Stimulated activated naive B cell treated with anti-CD40 and anti-IgM and Interleukin-4, amounts not matched to agents 10 μg/mL and 1 μg/mL and 100 μg/mL, for 72 hours (primary cell): Measurements from ENCODE around the gene RARB.

Source experiments
- ATAC-seq, 2 donors: fragments of 150-1000 bp; cut with Tn5 transposase; replicated peaks; 2 replicates each; pipeline ENCODE4 v1.10.0; 2021; ENCODE audit warnings: moderate library complexity in 1 of 2
- DNase-seq: peaks from one replicate; pipeline ENCODE4 v3.0.0; 2021
- H3K27ac Mint-ChIP-seq: one replicate; pipeline ENCODE4 v1.8.0; 2022; ENCODE audit warnings: mild to moderate bottlenecking, mixed read lengths
- H3K27me3 Mint-ChIP-seq, 2 donors: one replicate each; pipeline ENCODE4 v1.8.0; 2022; ENCODE audit warnings: mixed read lengths in 2 of 2
- H3K36me3 Mint-ChIP-seq, 2 donors: one replicate each; pipeline ENCODE4 v1.8.0; 2022; ENCODE audit warnings: mixed read lengths in 2 of 2, mild to moderate bottlenecking in 1 of 2
- H3K4me1 Mint-ChIP-seq, 2 donors: one replicate each; pipeline ENCODE4 v1.8.0; 2022; ENCODE audit warnings: mixed read lengths in 2 of 2, mild to moderate bottlenecking in 1 of 2
- H3K4me3 Mint-ChIP-seq, 2 donors: one replicate each; pipeline ENCODE4 v1.8.0; 2022; ENCODE audit warnings: mild to moderate bottlenecking in 2 of 2, mixed read lengths in 2 of 2, moderate library complexity in 1 of 2
- H3K9me3 Mint-ChIP-seq, 2 donors: one replicate each; pipeline ENCODE4 v1.8.0; 2022; ENCODE audit warnings: mixed read lengths in 2 of 2, mild to moderate bottlenecking in 1 of 2

Gene RARB

GRCh38 chr3:25563601-25564000, 135.5 kb downstream of the RARB start:
- H3K36me3 Mint-ChIP-seq, result no peaks in the 10 kb centered on the region
- no peaks in the 10 kb centered on the region for H3K4me1 Mint-ChIP-seq
- no peak overlapping the region for H3K4me3 Mint-ChIP-seq
- no peak for DNase-seq
- no peaks in the 10 kb centered on the region for H3K27me3 Mint-ChIP-seq
- no peaks in the 10 kb centered on the region for H3K9me3 Mint-ChIP-seq
- no peak for ATAC-seq
- H3K27ac Mint-ChIP-seq, result no peak overlapping the region

- Mint-ChIP-seq H3K9me3 (no peaks in the 10 kb centered on the region), H3K4me3 (no peak overlapping the region), H3K36me3 (no peaks in the 10 kb centered on the region), H3K27me3 (no peaks in the 10 kb centered on the region), H3K27ac (no peak overlapping the region), H3K4me1 (no peaks in the 10 kb centered on the region)
- no peak for ATAC-seq
- DNase-seq, result no peak
These were observed 136.0 kb downstream of the RARB start for GRCh38 chr3:25564075-25564474.

GRCh38 chr3:25565807-25566206, 137.7 kb downstream of the RARB start:
- H3K27me3 Mint-ChIP-seq, result no peaks in the 10 kb centered on the region
- H3K4me3 Mint-ChIP-seq, result no peak overlapping the region
- H3K9me3 Mint-ChIP-seq, result no peaks in the 10 kb centered on the region
- ATAC-seq, result no peak
- no peaks in the 10 kb centered on the region for H3K36me3 Mint-ChIP-seq
- peaks cover 0 to 4% of the 10 kb centered on the region in 2 donors for H3K4me1 Mint-ChIP-seq
- H3K27ac Mint-ChIP-seq, result no peak overlapping the region
- no peak for DNase-seq

- H3K36me3 Mint-ChIP-seq, result no peaks in the 10 kb centered on the region
- no peaks in the 10 kb centered on the region for H3K27me3 Mint-ChIP-seq
- no peak overlapping the region for H3K4me3 Mint-ChIP-seq
- no peak for DNase-seq
- H3K27ac Mint-ChIP-seq, result no peak overlapping the region
- ATAC-seq, result peak in 1 of 2 donors; percentile 12
- peaks cover 0 to 4% of the 10 kb centered on the region in 2 donors for H3K4me1 Mint-ChIP-seq
- no peaks in the 10 kb centered on the region for H3K9me3 Mint-ChIP-seq
These were observed 138.4 kb downstream of the RARB start for GRCh38 chr3:25566358-25566920.

GRCh38 chr3:25567388-25567787, 139.3 kb downstream of the RARB start:
- DNase-seq, result no peak
- H3K27me3 Mint-ChIP-seq, result no peaks in the 10 kb centered on the region
- peaks cover 0 to 4% of the 10 kb centered on the region in 2 donors for H3K4me1 Mint-ChIP-seq
- H3K9me3 Mint-ChIP-seq, result no peaks in the 10 kb centered on the region
- no peak overlapping the region for H3K27ac Mint-ChIP-seq
- no peak overlapping the region for H3K4me3 Mint-ChIP-seq
- no peaks in the 10 kb centered on the region for H3K36me3 Mint-ChIP-seq
- no peak for ATAC-seq

- H3K4me3 Mint-ChIP-seq, result no peak overlapping the region
- H3K9me3 Mint-ChIP-seq, result no peaks in the 10 kb centered on the region
- no peaks in the 10 kb centered on the region for H3K36me3 Mint-ChIP-seq
- no peak overlapping the region for H3K27ac Mint-ChIP-seq
- no peaks in the 10 kb centered on the region for H3K27me3 Mint-ChIP-seq
- ATAC-seq (no peak), DNase-seq (no peak)
- peaks cover 0 to 4% of the 10 kb centered on the region in 2 donors for H3K4me1 Mint-ChIP-seq
These were observed 139.9 kb downstream of the RARB start for GRCh38 chr3:25567806-25568524.

GRCh38 chr3:25568525-25569078, 140.5 kb downstream of the RARB start:
- Mint-ChIP-seq H3K27ac (no peak overlapping the region), H3K36me3 (no peaks in the 10 kb centered on the region), H3K9me3 (no peaks in the 10 kb centered on the region), H3K27me3 (no peaks in the 10 kb centered on the region), H3K4me3 (no peak overlapping the region), H3K4me1 (peaks cover 0 to 4% of the 10 kb centered on the region in 2 donors)
- ATAC-seq, result no peak
- no peak for DNase-seq

GRCh38 chr3:25571285-25571684, 143.2 kb downstream of the RARB start:
- no peak for ATAC-seq

GRCh38 chr3:25572336-25572735, 144.3 kb downstream of the RARB start:
- Mint-ChIP-seq H3K9me3 (no peaks in the 10 kb centered on the region), H3K36me3 (no peaks in the 10 kb centered on the region), H3K27me3 (peaks cover 6% of the 10 kb centered on the region in 2 donors), H3K4me1 (peaks cover 0 to 4% of the 10 kb centered on the region in 2 donors), H3K4me3 (no peak overlapping the region), H3K27ac (no peak overlapping the region)
- DNase-seq (no peak), ATAC-seq (no peak)

More at GRCh38 chr3:25571285-25571684, 143.2 kb downstream of the RARB start:
- Mint-ChIP-seq H3K9me3 (no peaks in the 10 kb centered on the region), H3K4me1 (peaks cover 0 to 4% of the 10 kb centered on the region in 2 donors), H3K36me3 (no peaks in the 10 kb centered on the region), H3K4me3 (no peak overlapping the region), H3K27ac (no peak overlapping the region), H3K27me3 (no peaks in the 10 kb centered on the region)
- no peak for DNase-seq

GRCh38 chr3:25572919-25573385, 144.9 kb downstream of the RARB start:
- H3K36me3 Mint-ChIP-seq, result no peaks in the 10 kb centered on the region
- H3K27ac Mint-ChIP-seq, result no peak overlapping the region
- DNase-seq, result no peak
- ATAC-seq, result no peak
- peaks cover 6% of the 10 kb centered on the region in 2 donors for H3K27me3 Mint-ChIP-seq
- H3K9me3 Mint-ChIP-seq, result no peaks in the 10 kb centered on the region
- no peak overlapping the region for H3K4me3 Mint-ChIP-seq
- H3K4me1 Mint-ChIP-seq, result peaks cover 0 to 4% of the 10 kb centered on the region in 2 donors

- no peak for ATAC-seq
- H3K27ac Mint-ChIP-seq, result no peak overlapping the region
These were observed 145.5 kb downstream of the RARB start for GRCh38 chr3:25573386-25574171.

GRCh38 chr3:25574172-25574765, 146.2 kb downstream of the RARB start:
- no peak overlapping the region for H3K4me3 Mint-ChIP-seq
- H3K4me1 Mint-ChIP-seq, result peaks cover 0 to 4% of the 10 kb centered on the region in 2 donors
- no peaks in the 10 kb centered on the region for H3K9me3 Mint-ChIP-seq
- H3K36me3 Mint-ChIP-seq, result no peaks in the 10 kb centered on the region
- ATAC-seq, result no peak
- H3K27ac Mint-ChIP-seq, result no peak overlapping the region
- peaks cover 6% of the 10 kb centered on the region in 2 donors for H3K27me3 Mint-ChIP-seq
- DNase-seq, result no peak

More at GRCh38 chr3:25573386-25574171, 145.5 kb downstream of the RARB start:
- H3K4me1 Mint-ChIP-seq, result peaks cover 0 to 4% of the 10 kb centered on the region in 2 donors
- DNase-seq, result no peak
- H3K9me3 Mint-ChIP-seq, result no peaks in the 10 kb centered on the region
- no peaks in the 10 kb centered on the region for H3K36me3 Mint-ChIP-seq
- H3K27me3 Mint-ChIP-seq, result peaks cover 6% of the 10 kb centered on the region in 2 donors
- H3K4me3 Mint-ChIP-seq, result no peak overlapping the region

- DNase-seq (no peak), ATAC-seq (no peak)
- H3K27ac Mint-ChIP-seq, result no peak overlapping the region
- H3K9me3 Mint-ChIP-seq, result no peaks in the 10 kb centered on the region
- no peak overlapping the region for H3K4me3 Mint-ChIP-seq
- peaks cover 0 to 4% of the 10 kb centered on the region in 2 donors for H3K4me1 Mint-ChIP-seq
- H3K36me3 Mint-ChIP-seq, result no peaks in the 10 kb centered on the region
- H3K27me3 Mint-ChIP-seq, result peaks cover 6% of the 10 kb centered on the region in 2 donors
These were observed 146.9 kb downstream of the RARB start for GRCh38 chr3:25575001-25575400.

- Mint-ChIP-seq H3K4me1 (no peaks in the 10 kb centered on the region), H3K9me3 (no peaks in the 10 kb centered on the region), H3K4me3 (no peak overlapping the region), H3K27ac (no peak overlapping the region), H3K36me3 (no peaks in the 10 kb centered on the region), H3K27me3 (peaks cover 6% of the 10 kb centered on the region in 2 donors)
- no peak for ATAC-seq
- no peak for DNase-seq
These were observed 148.1 kb downstream of the RARB start for GRCh38 chr3:25576146-25576545.
